ENCODE measurements around the gene TSPYL1.

- TF ChIP-seq CTCF (tag by site-specific recombination; IDR thresholded peaks at IDR 0.05), result no peak
- no peak for TF ChIP-seq ZBTB21 (tag by site-specific recombination; IDR thresholded peaks at IDR 0.05)
- TF ChIP-seq INSM2 (tag by site-specific recombination; IDR thresholded peaks at IDR 0.05), result no peak
- TF ChIP-seq MYNN (tag by site-specific recombination; IDR thresholded peaks at IDR 0.05; ENCODE audit: borderline replicate concordance), result no peak
- no peak for TF ChIP-seq ZNF785 (tag by site-specific recombination; IDR thresholded peaks at IDR 0.05)
- no peak for TF ChIP-seq ZBTB6 (tag by site-specific recombination; IDR thresholded peaks at IDR 0.05)
- no peak for TF ChIP-seq PBX3 (CRISPR knock-in tag; IDR thresholded peaks at IDR 0.05)
- no peak for TF ChIP-seq ZNF600 (tag by site-specific recombination; IDR thresholded peaks at IDR 0.05)
Observed at GRCh38 chr6:116307001-116307400, 27.3 kb upstream of the TSPYL1 start.

Measured in HEK293 (cell line).